Measurements from ENCODE around the gene CERT1. TPM values are rescaled to one million over a fixed set of nuclear protein-coding genes. Genes with fewer than 3 reads are reported as not detected.

The CERT1 gene
- total and polyA plus RNA-seq, 2 experiments from 2014 or later: 15.6 to 42.0 TPM

DNA sequence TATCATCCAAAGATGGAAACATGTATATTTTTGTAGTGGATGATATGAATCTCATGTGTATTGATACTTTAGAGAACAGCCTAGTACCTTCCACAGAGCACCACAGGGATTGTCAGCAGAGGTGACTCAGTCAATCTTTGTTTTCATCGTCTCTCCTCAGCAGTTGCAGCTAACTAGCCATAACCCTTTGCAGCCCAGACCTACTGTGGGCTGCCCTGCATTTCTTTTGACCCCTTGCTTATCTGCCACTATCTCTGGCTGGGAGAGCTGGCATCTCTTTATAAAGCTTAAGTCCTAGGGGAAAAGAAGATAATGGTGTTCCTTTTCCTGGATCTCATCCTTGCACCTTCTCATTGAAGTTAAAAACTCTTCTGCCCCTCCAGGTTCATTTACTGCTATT, 145.7 kb downstream of the CERT1 start:
- Histone ChIP-seq H2AFZ (no peak overlapping the region), H3K79me2 (no peaks in the 10 kb centered on the region), H3K9me2 (replicated peaks; ENCODE audit: insufficient read depth) (no peaks in the 10 kb centered on the region), H4K20me1 (ENCODE audit: insufficient read depth, poor library complexity, severe bottlenecking) (no peaks in the 10 kb centered on the region), H3K27me3 (no peaks in the 10 kb centered on the region), H3K36me3 (replicated peaks; ENCODE audit: insufficient read depth, low read depth) (no peaks in the 10 kb centered on the region), H3K4me3 (no peak overlapping the region), H3K4me2 (no peak overlapping the region), H3K4me1 (ENCODE audit: insufficient read depth) (no peaks in the 10 kb centered on the region), H3K9me3 (ENCODE audit: low read depth) (no peaks in the 10 kb centered on the region), H3K27ac (no peak overlapping the region)
- TF ChIP-seq, protein P1, sequence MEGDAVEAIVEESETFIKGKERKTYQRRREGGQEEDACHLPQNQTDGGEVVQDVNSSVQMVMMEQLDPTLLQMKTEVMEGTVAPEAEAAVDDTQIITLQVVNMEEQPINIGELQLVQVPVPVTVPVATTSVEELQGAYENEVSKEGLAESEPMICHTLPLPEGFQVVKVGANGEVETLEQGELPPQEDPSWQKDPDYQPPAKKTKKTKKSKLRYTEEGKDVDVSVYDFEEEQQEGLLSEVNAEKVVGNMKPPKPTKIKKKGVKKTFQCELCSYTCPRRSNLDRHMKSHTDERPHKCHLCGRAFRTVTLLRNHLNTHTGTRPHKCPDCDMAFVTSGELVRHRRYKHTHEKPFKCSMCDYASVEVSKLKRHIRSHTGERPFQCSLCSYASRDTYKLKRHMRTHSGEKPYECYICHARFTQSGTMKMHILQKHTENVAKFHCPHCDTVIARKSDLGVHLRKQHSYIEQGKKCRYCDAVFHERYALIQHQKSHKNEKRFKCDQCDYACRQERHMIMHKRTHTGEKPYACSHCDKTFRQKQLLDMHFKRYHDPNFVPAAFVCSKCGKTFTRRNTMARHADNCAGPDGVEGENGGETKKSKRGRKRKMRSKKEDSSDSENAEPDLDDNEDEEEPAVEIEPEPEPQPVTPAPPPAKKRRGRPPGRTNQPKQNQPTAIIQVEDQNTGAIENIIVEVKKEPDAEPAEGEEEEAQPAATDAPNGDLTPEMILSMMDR (IDR thresholded peaks at IDR 0.05; ENCODE audit: poor library complexity): no peak
- TF ChIP-seq EZH2phosphoT487 (IDR thresholded peaks at IDR 0.05; ENCODE audit: low read depth, severe bottlenecking, unreplicated experiment): no peak
- no peak for TF ChIP-seq EZH2 (IDR thresholded peaks at IDR 0.05; ENCODE audit: borderline replicate concordance)
- no peak for DNase-seq (ENCODE audit: low spot score)
- 6% methylated on average over 1 of the region's 1 CpG for WGBS (ENCODE audit: low lambda C conversion rate, missing lambda C conversion rate)

DNA sequence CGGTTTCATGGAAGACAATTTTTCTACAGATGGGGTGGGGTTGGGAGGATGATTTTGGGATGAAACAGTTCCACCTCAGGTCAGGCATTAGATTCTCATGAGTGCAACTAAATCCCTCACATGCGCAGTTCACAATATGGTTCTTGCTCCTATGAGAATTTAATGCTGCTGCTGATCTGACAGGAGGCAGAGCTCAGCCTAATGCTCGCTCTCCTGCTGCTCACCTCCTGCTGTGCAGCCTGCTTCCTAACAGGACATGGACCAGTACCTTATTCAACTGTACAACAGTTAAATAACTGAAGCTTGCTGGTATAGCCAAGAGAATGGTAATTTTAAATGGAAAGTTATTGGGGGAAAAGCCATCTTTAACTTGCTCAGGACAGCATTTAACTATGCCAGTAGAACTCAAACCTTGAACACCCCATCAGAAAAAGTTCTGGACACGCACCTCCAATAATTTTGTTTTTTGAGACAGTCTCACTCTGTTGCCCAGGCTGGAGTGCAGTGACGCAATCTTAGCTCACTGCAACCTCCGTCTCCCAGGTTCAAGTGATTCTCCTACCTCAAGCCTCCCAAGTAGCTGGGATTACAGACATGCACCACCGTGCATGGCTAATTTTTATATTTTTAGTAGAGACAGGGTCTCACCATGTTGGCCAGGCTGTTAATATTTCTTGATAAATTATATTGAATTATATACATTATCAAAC, 146.7 kb downstream of the CERT1 start:
- Histone ChIP-seq H4K20me1 (ENCODE audit: insufficient read depth, poor library complexity, severe bottlenecking) (no peaks in the 10 kb centered on the region), H3K79me2 (no peaks in the 10 kb centered on the region)

DNA sequence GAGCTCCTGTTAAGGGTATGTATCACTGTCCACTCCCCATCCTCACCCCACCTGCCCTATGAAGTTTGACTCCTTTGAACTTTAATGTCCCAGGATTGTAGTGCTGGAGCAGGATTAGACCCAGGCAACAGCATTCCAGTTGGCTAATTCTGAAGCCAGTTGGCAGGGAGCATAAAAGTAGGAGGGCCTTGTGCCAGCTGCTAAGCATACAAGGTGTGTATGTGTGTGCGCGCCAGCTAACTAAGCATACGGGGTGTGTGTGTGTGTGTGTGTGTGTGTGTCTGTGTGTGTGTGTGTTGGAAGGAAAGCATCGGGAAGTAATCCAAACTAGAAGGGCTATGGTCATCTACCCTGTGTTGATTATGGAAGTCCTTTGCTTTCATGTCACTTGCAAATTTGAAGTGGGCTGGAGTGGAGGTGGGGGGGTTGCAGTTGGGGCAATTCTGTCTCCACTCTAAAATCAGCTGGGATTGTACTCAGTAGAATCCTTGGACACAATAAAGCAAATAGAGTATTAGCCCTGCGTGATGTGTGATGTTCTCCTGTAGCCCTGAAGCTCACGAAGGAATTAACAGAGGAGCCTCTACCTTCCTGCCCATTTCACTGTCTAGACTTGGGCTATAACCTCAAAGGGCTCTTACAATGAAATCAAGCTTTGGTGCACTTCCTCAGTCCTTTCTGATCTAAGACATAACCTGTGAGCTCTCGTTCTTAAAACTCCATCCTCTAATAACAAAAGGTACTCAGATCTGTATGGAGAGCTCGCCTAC, 147.5 kb downstream of the CERT1 start:
- DNase-seq (ENCODE audit: low spot score): no peak
- H3K4me1 ChIP-seq (ENCODE audit: insufficient read depth): no peaks in the 10 kb centered on the region
- H3K9me3 ChIP-seq (ENCODE audit: low read depth): no peaks in the 10 kb centered on the region

More for the DNA sequence above, 146.7 kb downstream of the CERT1 start:
- Histone ChIP-seq H3K27me3 (no peaks in the 10 kb centered on the region), H2AFZ (no peak overlapping the region), H3K4me2 (no peak overlapping the region), H3K27ac (no peak overlapping the region), H3K4me1 (ENCODE audit: insufficient read depth) (no peaks in the 10 kb centered on the region), H3K9me2 (replicated peaks; ENCODE audit: insufficient read depth) (no peaks in the 10 kb centered on the region), H3K36me3 (replicated peaks; ENCODE audit: insufficient read depth, low read depth) (no peaks in the 10 kb centered on the region), H3K9me3 (ENCODE audit: low read depth) (no peaks in the 10 kb centered on the region), H3K4me3 (no peak overlapping the region)
- TF ChIP-seq EZH2phosphoT487 (IDR thresholded peaks at IDR 0.05; ENCODE audit: low read depth, severe bottlenecking, unreplicated experiment) (no peak), EZH2 (IDR thresholded peaks at IDR 0.05; ENCODE audit: borderline replicate concordance) (no peak)
- TF ChIP-seq, protein P1 (IDR thresholded peaks at IDR 0.05; ENCODE audit: poor library complexity): no peak
- no peak for DNase-seq (ENCODE audit: low spot score)
- 86% methylated on average over 7 of the region's 7 CpGs for WGBS (ENCODE audit: low lambda C conversion rate, missing lambda C conversion rate)

More for the DNA sequence above, 147.5 kb downstream of the CERT1 start:
- no peak overlapping the region for H2AFZ ChIP-seq
- H3K27me3 ChIP-seq: no peaks in the 10 kb centered on the region
- H3K79me2 ChIP-seq: no peaks in the 10 kb centered on the region
- H3K27ac ChIP-seq: no peak overlapping the region
- TF ChIP-seq EZH2phosphoT487 (IDR thresholded peaks at IDR 0.05; ENCODE audit: low read depth, severe bottlenecking, unreplicated experiment) (no peak), EZH2 (IDR thresholded peaks at IDR 0.05; ENCODE audit: borderline replicate concordance) (no peak)
- TF ChIP-seq, protein P1 (IDR thresholded peaks at IDR 0.05; ENCODE audit: poor library complexity): no peak
- H3K9me2 ChIP-seq (replicated peaks; ENCODE audit: insufficient read depth): no peaks in the 10 kb centered on the region
- H3K4me3 ChIP-seq: no peak overlapping the region
- no peaks in the 10 kb centered on the region for H4K20me1 ChIP-seq (ENCODE audit: insufficient read depth, poor library complexity, severe bottlenecking)
- no peak overlapping the region for H3K4me2 ChIP-seq
- H3K36me3 ChIP-seq (replicated peaks; ENCODE audit: insufficient read depth, low read depth): no peaks in the 10 kb centered on the region
- 88% methylated on average over 8 of the region's 8 CpGs for WGBS (ENCODE audit: low lambda C conversion rate, missing lambda C conversion rate)
